GM19397 (cell line): ENCODE measurements around the gene FRY.

ENCODE experiments used
- ATAC-seq: cut with Tn5 transposase; IDR thresholded peaks from one replicate; pipeline ENCODE4 v1.9.1; 2021; ENCODE audit warnings: mild to moderate bottlenecking, moderate library complexity; ENCODE audit not compliant: unreplicated experiment

FRY gene

GRCh38 chr13:32284927-32285632 is 253.5 kb downstream of the FRY start:
- no peak for ATAC-seq

GRCh38 chr13:32285633-32285965 is 254.0 kb downstream of the FRY start:
- no peak for ATAC-seq

GRCh38 chr13:32297206-32297605 is 265.6 kb downstream of the FRY start:
- no peak for ATAC-seq

- no peak for ATAC-seq
Measured at GRCh38 chr13:32298695-32299094, 267.1 kb downstream of the FRY start.

GRCh38 chr13:32299893-32300292 is 268.3 kb downstream of the FRY start:
- no peak for ATAC-seq

GRCh38 chr13:32300406-32300805 is 268.8 kb downstream of the FRY start:
- ATAC-seq = no peak

GRCh38 chr13:32300920-32301319 is 269.3 kb downstream of the FRY start:
- no peak for ATAC-seq

GRCh38 chr13:32302461-32302860 is 270.9 kb downstream of the FRY start:
- no peak for ATAC-seq

- ATAC-seq = no peak
Measured at GRCh38 chr13:32305646-32306045, 274.1 kb downstream of the FRY start.

GRCh38 chr13:32309312-32310133 is 277.9 kb downstream of the FRY start:
- peak; percentile 17 for ATAC-seq

- peak; percentile 59 for ATAC-seq
Measured at GRCh38 chr13:32310134-32310706, 278.6 kb downstream of the FRY start.

GRCh38 chr13:32311188-32311897 is 279.8 kb downstream of the FRY start:
- ATAC-seq = no peak

- peak; percentile 8 for ATAC-seq
Measured at GRCh38 chr13:32314271-32315237, 283.0 kb downstream of the FRY start.

- peak; percentile 94 for ATAC-seq
Measured at GRCh38 chr13:32315238-32316027, 283.9 kb downstream of the FRY start, which contains the start of the genes BRCA2 and ZAR1L. BRCA2 (plus strand) TSS chr13:32315508; CDS start chr13:32316461, 953 bp downstream. ZAR1L (minus strand) TSS chr13:32315363; CDS start chr13:32311925, 3,438 bp downstream.

GRCh38 chr13:32316028-32316339 is 284.4 kb downstream of the FRY start:
- ATAC-seq = peak; percentile 44

GRCh38 chr13:32316501-32316900 is 284.9 kb downstream of the FRY start:
- ATAC-seq = no peak

GRCh38 chr13:32317716-32318465 is 286.3 kb downstream of the FRY start:
- no peak for ATAC-seq

GRCh38 chr13:32320528-32320927 is 289.0 kb downstream of the FRY start:
- ATAC-seq = no peak

GRCh38 chr13:32323912-32324311 is 292.3 kb downstream of the FRY start:
- no peak for ATAC-seq
